Inferior parietal cortex (tissue), 1 donor: ENCODE data around the gene FMNL2.

Source experiments
- DNase-seq: peaks from one replicate; pipeline ENCODE4 v3.0.0-alpha.2; 2016; ENCODE audit errors: extremely low spot score

FMNL2 gene

GRCh38 chr2:152405206-152406118 lies 70.5 kb downstream of the FMNL2 start:
- no peak for DNase-seq

- DNase-seq = no peak
Observed at GRCh38 chr2:152406119-152406835, 71.3 kb downstream of the FMNL2 start.

- DNase-seq = no peak
Observed at GRCh38 chr2:152406836-152407161, 71.8 kb downstream of the FMNL2 start.

- DNase-seq = no peak
Observed at GRCh38 chr2:152407204-152407721, 72.3 kb downstream of the FMNL2 start.

GRCh38 chr2:152407806-152408205 lies 72.8 kb downstream of the FMNL2 start:
- no peak for DNase-seq

- DNase-seq = no peak
Observed at GRCh38 chr2:152408254-152408653, 73.3 kb downstream of the FMNL2 start.

- no peak for DNase-seq
Observed at GRCh38 chr2:152409386-152410164, 74.6 kb downstream of the FMNL2 start.

- no peak for DNase-seq
Observed at GRCh38 chr2:152410165-152410597, 75.2 kb downstream of the FMNL2 start.

GRCh38 chr2:152411154-152411553 lies 76.2 kb downstream of the FMNL2 start:
- DNase-seq = no peak

- DNase-seq = no peak
Observed at GRCh38 chr2:152413228-152414030, 78.5 kb downstream of the FMNL2 start.

- DNase-seq = no peak
Observed at GRCh38 chr2:152415231-152415642, 80.3 kb downstream of the FMNL2 start.

GRCh38 chr2:152415796-152416195 lies 80.8 kb downstream of the FMNL2 start:
- no peak for DNase-seq

- no peak for DNase-seq
Observed at GRCh38 chr2:152418688-152419087, 83.7 kb downstream of the FMNL2 start.

GRCh38 chr2:152419944-152420343 lies 85.0 kb downstream of the FMNL2 start:
- DNase-seq = no peak

GRCh38 chr2:152420363-152420762 lies 85.4 kb downstream of the FMNL2 start:
- DNase-seq = no peak

GRCh38 chr2:152420936-152421335 lies 86.0 kb downstream of the FMNL2 start:
- DNase-seq = no peak

- DNase-seq = no peak
Observed at GRCh38 chr2:152421521-152422370, 86.8 kb downstream of the FMNL2 start.

- DNase-seq = no peak
Observed at GRCh38 chr2:152423684-152424083, 88.7 kb downstream of the FMNL2 start.

- DNase-seq = no peak
Observed at GRCh38 chr2:152425765-152426727, 91.1 kb downstream of the FMNL2 start.
